Measurements from ENCODE around the gene ZNF692. TPM values are rescaled to one million over a fixed set of nuclear protein-coding genes. Genes with fewer than 3 reads are reported as not detected.

Gene ZNF692
- polyA plus RNA-seq, 2 donors = 36.3 to 120 TPM

- peaks cover 11 to 48% of the 10 kb centered on the region in 2 donors for H3K36me3 ChIP-seq (ENCODE audit: control insufficient read depth in 2 of 2, insufficient read depth in 2 of 2, low read length in 1 of 2)
- H3K27ac ChIP-seq (ENCODE audit: low read depth in 2 of 2, low read length in 1 of 2) = no peak overlapping the region
- H3K4me1 ChIP-seq (ENCODE audit: control insufficient read depth in 2 of 2, insufficient read depth in 2 of 2, low read length in 1 of 2) = peaks cover 2 to 13% of the 10 kb centered on the region in 2 donors
- H3K4me3 ChIP-seq (ENCODE audit: low read depth in 1 of 2, low read length in 2 of 2) = no peak overlapping the region
- H3K27me3 ChIP-seq (ENCODE audit: control insufficient read depth in 1 of 2, insufficient read depth in 2 of 2, low read length in 2 of 2) = no peaks in the 10 kb centered on the region
- no peaks in the 10 kb centered on the region for H3K9me3 ChIP-seq (ENCODE audit: control insufficient read depth in 2 of 2, insufficient read depth in 1 of 2, low read depth in 1 of 2, low read length in 1 of 2)
- WGBS, 2 donors = 94 to 95% methylated on average over 23 of the region's 23 CpGs
Observed at GRCh38 chr1:248812736-248813425, 46.0 kb downstream of the ZNF692 start.

GRCh38 chr1:248811514-248812490 lies 47.1 kb downstream of the ZNF692 start:
- H3K4me3 ChIP-seq (ENCODE audit: low read depth in 1 of 2, low read length in 2 of 2) = no peak overlapping the region
- peak overlapping the region in 1 of 2 donors; percentile 5 for H3K27ac ChIP-seq (ENCODE audit: low read depth in 2 of 2, low read length in 1 of 2)
- H3K36me3 ChIP-seq (ENCODE audit: control insufficient read depth in 2 of 2, insufficient read depth in 2 of 2, low read length in 1 of 2) = peaks cover 11 to 44% of the 10 kb centered on the region in 2 donors
- H3K27me3 ChIP-seq (ENCODE audit: control insufficient read depth in 1 of 2, insufficient read depth in 2 of 2, low read length in 2 of 2) = no peaks in the 10 kb centered on the region
- WGBS, 2 donors = 81 to 86% methylated on average over 43 to 57 of the region's 57 CpGs
- peaks cover 2 to 13% of the 10 kb centered on the region in 2 donors for H3K4me1 ChIP-seq (ENCODE audit: control insufficient read depth in 2 of 2, insufficient read depth in 2 of 2, low read length in 1 of 2)
- H3K9me3 ChIP-seq (ENCODE audit: control insufficient read depth in 2 of 2, insufficient read depth in 1 of 2, low read depth in 1 of 2, low read length in 1 of 2) = no peaks in the 10 kb centered on the region

GRCh38 chr1:248810727-248811513 lies 48.0 kb downstream of the ZNF692 start:
- H3K27ac ChIP-seq (ENCODE audit: low read depth in 2 of 2, low read length in 1 of 2) = no peak overlapping the region
- peaks cover 11 to 36% of the 10 kb centered on the region in 2 donors for H3K36me3 ChIP-seq (ENCODE audit: control insufficient read depth in 2 of 2, insufficient read depth in 2 of 2, low read length in 1 of 2)
- WGBS, 2 donors = 50 to 52% methylated on average over 12 of the region's 12 CpGs

GRCh38 chr1:248810000-248810726 lies 48.7 kb downstream of the ZNF692 start:
- Histone ChIP-seq H3K27ac (ENCODE audit: low read depth in 2 of 2, low read length in 1 of 2) (no peak overlapping the region), H3K4me3 (ENCODE audit: low read depth in 1 of 2, low read length in 2 of 2) (no peak overlapping the region), H3K9me3 (ENCODE audit: control insufficient read depth in 2 of 2, insufficient read depth in 1 of 2, low read depth in 1 of 2, low read length in 1 of 2) (no peaks in the 10 kb centered on the region), H3K36me3 (ENCODE audit: control insufficient read depth in 2 of 2, insufficient read depth in 2 of 2, low read length in 1 of 2) (peaks cover 9 to 31% of the 10 kb centered on the region in 2 donors), H3K4me1 (ENCODE audit: control insufficient read depth in 2 of 2, insufficient read depth in 2 of 2, low read length in 1 of 2) (peaks cover 2 to 13% of the 10 kb centered on the region in 2 donors), H3K27me3 (ENCODE audit: control insufficient read depth in 1 of 2, insufficient read depth in 2 of 2, low read length in 2 of 2) (no peaks in the 10 kb centered on the region)
- 70 to 84% methylated on average over 10 of the region's 10 CpGs for WGBS, 2 donors

More at GRCh38 chr1:248810727-248811513, 48.0 kb downstream of the ZNF692 start:
- Histone ChIP-seq H3K4me1 (ENCODE audit: control insufficient read depth in 2 of 2, insufficient read depth in 2 of 2, low read length in 1 of 2) (peaks cover 2 to 13% of the 10 kb centered on the region in 2 donors), H3K27me3 (ENCODE audit: control insufficient read depth in 1 of 2, insufficient read depth in 2 of 2, low read length in 2 of 2) (no peaks in the 10 kb centered on the region), H3K9me3 (ENCODE audit: control insufficient read depth in 2 of 2, insufficient read depth in 1 of 2, low read depth in 1 of 2, low read length in 1 of 2) (no peaks in the 10 kb centered on the region), H3K4me3 (ENCODE audit: low read depth in 1 of 2, low read length in 2 of 2) (no peak overlapping the region)

DNA sequence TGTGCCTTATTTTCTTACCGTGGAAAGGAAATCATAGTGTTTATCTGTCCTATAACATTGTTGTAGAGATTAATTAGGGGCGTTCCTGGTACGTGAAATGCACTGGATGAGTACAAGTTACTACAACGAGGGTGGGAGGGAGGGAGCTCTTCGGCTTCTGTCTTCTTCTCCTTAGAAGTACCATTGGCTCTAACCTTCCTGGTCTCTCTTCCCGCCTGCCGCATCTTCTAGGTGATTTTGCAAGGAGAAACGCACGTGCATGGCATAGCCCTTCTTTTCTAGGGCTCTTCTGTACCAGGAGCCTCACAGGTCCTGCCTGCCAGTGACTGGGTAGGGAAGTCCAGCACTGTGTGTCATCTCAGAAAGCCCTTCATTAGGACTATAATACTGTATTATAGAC lies 50.0 kb downstream of the ZNF692 start:
- Histone ChIP-seq H3K9me3 (ENCODE audit: control insufficient read depth in 2 of 2, insufficient read depth in 1 of 2, low read depth in 1 of 2, low read length in 1 of 2) (no peaks in the 10 kb centered on the region), H3K27me3 (ENCODE audit: control insufficient read depth in 1 of 2, insufficient read depth in 2 of 2, low read length in 2 of 2) (no peaks in the 10 kb centered on the region), H3K4me3 (ENCODE audit: low read depth in 1 of 2, low read length in 2 of 2) (no peak overlapping the region), H3K27ac (ENCODE audit: low read depth in 2 of 2, low read length in 1 of 2) (no peak overlapping the region), H3K4me1 (ENCODE audit: control insufficient read depth in 2 of 2, insufficient read depth in 2 of 2, low read length in 1 of 2) (peaks cover 2 to 13% of the 10 kb centered on the region in 2 donors), H3K36me3 (ENCODE audit: control insufficient read depth in 2 of 2, insufficient read depth in 2 of 2, low read length in 1 of 2) (peaks cover 3 to 25% of the 10 kb centered on the region in 2 donors)
- WGBS, 2 donors = 80 to 82% methylated on average over 9 of the region's 9 CpGs

DNA sequence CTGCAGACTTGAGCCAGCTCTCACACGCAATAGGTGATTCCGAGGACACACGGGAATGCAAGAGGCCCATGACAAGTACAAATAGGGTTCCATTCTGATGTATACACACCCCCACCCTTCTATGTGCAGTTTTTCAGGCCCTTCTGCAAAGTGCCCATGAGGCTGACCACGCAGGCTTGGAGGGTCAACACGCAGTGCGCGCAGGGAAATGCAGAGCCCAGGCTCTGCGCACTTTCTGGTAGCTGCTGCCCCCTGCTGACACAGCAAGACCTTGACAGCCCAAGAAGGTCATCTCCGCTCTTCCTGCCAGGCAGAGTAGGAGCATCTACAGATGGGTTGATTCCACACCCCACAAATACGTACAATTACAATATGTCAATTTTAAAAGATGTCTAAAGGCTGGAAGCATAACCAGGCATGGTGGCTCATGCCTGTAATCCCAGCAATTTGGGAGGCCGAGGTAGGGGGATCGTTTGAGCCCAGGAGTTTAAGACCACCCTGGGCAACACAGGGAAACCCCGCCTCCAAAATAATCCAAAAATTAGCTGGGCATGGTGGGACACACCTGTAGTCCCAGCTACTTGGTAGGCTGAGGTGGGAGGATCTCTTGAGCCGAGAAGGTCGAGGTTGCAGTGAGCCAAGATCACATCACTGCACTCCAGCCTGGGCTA lies 51.7 kb downstream of the ZNF692 start:
- Histone ChIP-seq H3K4me1 (ENCODE audit: control insufficient read depth in 2 of 2, insufficient read depth in 2 of 2, low read length in 1 of 2) (peaks cover 2 to 13% of the 10 kb centered on the region in 2 donors), H3K36me3 (ENCODE audit: control insufficient read depth in 2 of 2, insufficient read depth in 2 of 2, low read length in 1 of 2) (peaks cover 0 to 9% of the 10 kb centered on the region in 2 donors), H3K4me3 (ENCODE audit: low read depth in 1 of 2, low read length in 2 of 2) (no peak overlapping the region), H3K27me3 (ENCODE audit: control insufficient read depth in 1 of 2, insufficient read depth in 2 of 2, low read length in 2 of 2) (no peaks in the 10 kb centered on the region), H3K27ac (ENCODE audit: low read depth in 2 of 2, low read length in 1 of 2) (no peak overlapping the region), H3K9me3 (ENCODE audit: control insufficient read depth in 2 of 2, insufficient read depth in 1 of 2, low read depth in 1 of 2, low read length in 1 of 2) (no peaks in the 10 kb centered on the region)
- WGBS, 2 donors = 45 to 58% methylated on average over 15 of the region's 15 CpGs

GRCh38 chr1:248805876-248806275 lies 53.0 kb downstream of the ZNF692 start:
- Histone ChIP-seq H3K27me3 (ENCODE audit: control insufficient read depth in 1 of 2, insufficient read depth in 2 of 2, low read length in 2 of 2) (no peaks in the 10 kb centered on the region), H3K27ac (ENCODE audit: low read depth in 2 of 2, low read length in 1 of 2) (no peak overlapping the region), H3K36me3 (ENCODE audit: control insufficient read depth in 2 of 2, insufficient read depth in 2 of 2, low read length in 1 of 2) (peaks cover 0 to 1% of the 10 kb centered on the region in 2 donors), H3K9me3 (ENCODE audit: control insufficient read depth in 2 of 2, insufficient read depth in 1 of 2, low read depth in 1 of 2, low read length in 1 of 2) (no peaks in the 10 kb centered on the region), H3K4me1 (ENCODE audit: control insufficient read depth in 2 of 2, insufficient read depth in 2 of 2, low read length in 1 of 2) (peaks cover under 1 to 9% of the 10 kb centered on the region in 2 donors), H3K4me3 (ENCODE audit: low read depth in 1 of 2, low read length in 2 of 2) (no peak overlapping the region)
- WGBS, 2 donors = 90 to 94% methylated on average over 1 of the region's 1 CpG

GRCh38 chr1:248804771-248805681 lies 53.9 kb downstream of the ZNF692 start:
- Histone ChIP-seq H3K4me1 (ENCODE audit: control insufficient read depth in 2 of 2, insufficient read depth in 2 of 2, low read length in 1 of 2) (peaks cover 0 to under 1% of the 10 kb centered on the region in 2 donors), H3K27me3 (ENCODE audit: control insufficient read depth in 1 of 2, insufficient read depth in 2 of 2, low read length in 2 of 2) (no peaks in the 10 kb centered on the region), H3K4me3 (ENCODE audit: low read depth in 1 of 2, low read length in 2 of 2) (no peak overlapping the region), H3K9me3 (ENCODE audit: control insufficient read depth in 2 of 2, insufficient read depth in 1 of 2, low read depth in 1 of 2, low read length in 1 of 2) (no peaks in the 10 kb centered on the region), H3K27ac (ENCODE audit: low read depth in 2 of 2, low read length in 1 of 2) (no peak overlapping the region), H3K36me3 (ENCODE audit: control insufficient read depth in 2 of 2, insufficient read depth in 2 of 2, low read length in 1 of 2) (no peaks in the 10 kb centered on the region)
- 54 to 71% methylated on average over 10 of the region's 10 CpGs for WGBS, 2 donors
